Measurements from ENCODE around the gene MDM4.
A peak's percentile ranks its signal among the peaks of the same experiment; 100 is the strongest.

- TF ChIP-seq CTCF (IDR thresholded peaks at IDR 0.05) (no peak), POLR2A (IDR thresholded peaks at IDR 0.05) (peak in 1 of 2 donors; percentile 84)
Observed at GRCh38 chr1:204516180-204516879, at the start of gene MDM4.
